HG03565 (cell line): ENCODE measurements around the gene ETV5.
A peak's percentile ranks its signal among the peaks of the same experiment; 100 is the strongest.

Experiments
- ATAC-seq: cut with Tn5 transposase; IDR thresholded peaks from one replicate; pipeline ENCODE4 v1.9.1; 2021; ENCODE audit warnings: mild to moderate bottlenecking, moderate library complexity; ENCODE audit not compliant: unreplicated experiment

ETV5 gene

GRCh38 chr3:186070133-186070532, 38.8 kb downstream of the ETV5 start:
- no peak for ATAC-seq

- no peak for ATAC-seq
Measured at GRCh38 chr3:186069199-186069598, 39.7 kb downstream of the ETV5 start.

DNA sequence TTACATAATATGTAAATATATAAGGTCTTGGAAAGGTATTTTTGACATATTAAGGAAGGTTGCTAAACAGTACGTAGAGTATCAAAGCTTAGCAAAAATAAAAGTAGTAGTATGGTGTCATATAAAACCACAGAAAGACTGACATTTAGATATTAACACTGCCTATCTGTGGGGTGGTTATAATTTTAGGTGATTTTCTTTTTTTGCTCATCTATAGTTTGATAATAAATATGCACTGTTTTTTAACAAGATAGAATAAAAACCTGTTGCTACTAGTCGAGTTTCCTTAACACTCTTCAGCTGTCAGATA, 40.7 kb downstream of the ETV5 start:
- ATAC-seq: no peak

DNA sequence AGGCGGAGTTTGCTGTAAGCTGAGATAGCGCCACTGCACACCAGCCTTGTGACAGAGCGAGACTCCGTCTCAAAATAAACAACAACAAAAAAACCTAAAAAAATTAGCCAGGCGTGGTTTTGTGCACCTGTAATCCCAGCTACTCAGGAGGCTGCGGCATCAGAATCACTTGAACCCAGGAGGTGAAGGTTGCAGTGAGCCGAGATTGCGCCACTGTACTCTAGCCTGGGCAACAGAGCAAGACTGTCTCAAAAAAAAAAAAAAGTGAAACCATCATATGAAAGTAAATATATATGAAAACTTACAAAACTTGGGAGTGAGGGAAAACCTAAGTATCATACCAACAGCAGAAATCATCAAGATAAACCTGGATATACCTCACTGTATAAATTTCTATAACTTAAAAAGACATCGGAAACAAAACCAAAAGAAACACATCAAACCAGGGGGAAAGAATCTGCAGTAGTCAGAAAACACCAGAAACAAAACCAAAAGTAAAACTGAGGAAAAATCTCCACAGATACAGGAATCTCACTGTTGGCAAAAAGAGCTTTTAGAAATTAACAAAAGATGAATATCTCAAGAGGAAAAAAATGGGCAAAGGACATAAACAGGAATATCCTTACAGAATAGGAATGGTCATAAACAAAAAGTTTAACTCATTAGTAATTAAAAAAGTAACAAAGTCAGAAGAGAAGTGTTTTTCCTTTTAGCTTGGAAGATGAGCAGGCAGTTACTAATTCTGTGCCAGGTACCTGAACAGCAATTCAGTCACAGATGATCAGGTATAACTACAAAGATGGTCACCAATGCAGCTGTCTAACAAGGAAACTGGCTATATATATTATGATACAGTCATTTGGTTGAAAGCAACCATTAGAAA, 41.3 kb downstream of the ETV5 start:
- ATAC-seq: no peak

- ATAC-seq: peak; percentile 69
Measured at GRCh38 chr3:186060222-186060621, 48.7 kb downstream of the ETV5 start.

DNA sequence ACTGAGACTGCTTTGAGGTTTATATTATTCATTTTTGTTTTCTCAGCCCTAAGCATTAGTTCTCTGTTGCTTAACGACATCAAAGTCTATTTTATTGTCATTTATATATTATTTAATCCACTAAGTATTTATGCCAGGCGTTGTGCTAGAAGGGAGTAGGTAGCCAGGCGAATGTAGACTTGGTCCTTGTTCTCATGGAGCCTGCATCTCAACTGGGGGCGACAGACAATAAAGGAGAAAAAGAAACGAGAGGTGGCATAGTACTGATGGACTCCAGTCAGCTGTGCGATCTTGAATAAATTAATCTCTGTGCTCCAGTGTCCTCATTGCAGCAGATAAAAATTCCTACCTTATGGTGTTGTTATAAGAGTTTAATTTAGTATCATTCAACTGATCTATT, 49.7 kb downstream of the ETV5 start:
- ATAC-seq: no peak

DNA sequence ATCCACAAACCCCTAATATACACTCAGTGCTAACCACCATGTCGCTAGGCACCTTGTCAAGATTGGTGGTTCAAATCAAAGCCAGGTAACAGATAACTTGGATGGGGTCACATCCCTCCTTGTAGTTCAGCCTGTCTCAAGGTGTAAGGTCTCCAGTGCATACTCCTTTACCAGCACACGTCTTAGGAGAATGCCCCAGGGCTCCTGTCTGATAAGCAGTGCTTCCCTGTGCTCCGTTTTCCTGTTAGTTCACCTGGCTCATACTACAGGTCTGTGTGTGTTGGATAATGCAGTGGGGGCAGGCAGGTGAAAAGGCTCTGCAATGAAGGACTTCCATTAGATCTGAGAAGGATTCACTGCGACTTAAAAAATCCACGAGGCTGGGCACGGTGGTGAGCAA, 50.7 kb downstream of the ETV5 start:
- no peak for ATAC-seq

- no peak for ATAC-seq
Measured at GRCh38 chr3:186057594-186057993, 51.3 kb downstream of the ETV5 start.

DNA sequence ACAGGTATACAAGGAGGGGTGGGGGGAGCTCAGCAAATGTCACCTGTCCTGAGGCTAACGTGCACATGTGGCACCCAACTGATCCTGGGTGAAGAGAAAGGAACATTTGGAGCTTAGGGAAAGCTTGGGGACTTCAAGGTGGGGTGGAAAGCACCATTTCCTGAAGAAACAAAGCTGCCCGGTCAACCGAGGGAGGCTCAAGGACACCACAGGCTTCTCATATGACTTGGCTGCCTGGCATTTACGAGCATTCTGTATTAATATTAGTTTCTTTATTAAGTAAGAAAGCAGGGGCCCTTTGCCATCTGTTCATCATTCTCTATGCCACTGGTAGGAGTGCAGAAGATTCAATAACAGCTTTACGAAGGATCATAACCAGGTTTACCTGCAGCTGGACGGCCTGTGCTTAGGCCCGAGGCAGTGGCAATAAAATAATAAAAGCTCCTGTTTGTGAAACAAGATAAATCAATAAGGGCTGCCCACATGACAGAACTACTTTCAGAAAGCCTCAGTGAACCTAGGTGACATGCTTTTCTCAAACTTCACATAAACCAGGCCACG, 54.0 kb downstream of the ETV5 start:
- ATAC-seq: no peak

GRCh38 chr3:186053954-186054791, 54.7 kb downstream of the ETV5 start:
- no peak for ATAC-seq

DNA sequence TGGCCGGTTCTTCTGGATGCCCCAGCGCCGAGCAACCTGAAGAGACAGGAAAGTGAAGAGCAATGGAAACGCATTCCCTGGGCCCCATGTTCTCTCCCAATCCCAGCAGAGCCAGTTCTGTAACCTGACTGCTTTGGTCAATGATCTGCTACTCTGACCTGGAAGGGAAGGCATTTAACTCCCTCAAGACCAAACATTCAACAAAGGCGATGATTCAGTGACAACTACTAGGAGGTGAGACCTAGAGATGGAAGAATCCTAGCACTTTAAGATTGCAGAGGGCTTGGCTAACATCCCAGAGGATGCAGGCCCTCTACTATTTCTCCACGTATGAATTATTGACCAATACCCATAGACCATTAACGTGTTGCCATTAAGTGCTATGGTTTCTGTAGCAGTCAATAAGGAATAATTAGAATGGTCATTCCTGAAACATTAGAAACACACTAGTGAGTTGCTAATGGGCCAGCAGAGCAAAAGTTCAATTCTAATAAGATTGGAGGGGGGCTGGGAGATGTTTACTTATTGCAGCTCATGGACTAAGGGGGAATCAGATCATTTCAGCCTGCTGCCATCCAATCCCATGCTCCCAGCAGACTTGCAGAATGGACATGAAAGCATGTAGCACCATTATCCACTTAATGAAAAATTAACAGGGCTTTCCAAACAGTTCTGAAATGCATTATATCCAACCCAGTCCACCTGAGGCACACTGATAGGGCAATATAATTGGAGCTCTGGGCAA, 56.6 kb downstream of the ETV5 start:
- no peak for ATAC-seq

GRCh38 chr3:186049001-186049400, 59.9 kb downstream of the ETV5 start:
- no peak for ATAC-seq

- ATAC-seq: no peak
Measured at GRCh38 chr3:186048119-186048518, 60.8 kb downstream of the ETV5 start.

DNA sequence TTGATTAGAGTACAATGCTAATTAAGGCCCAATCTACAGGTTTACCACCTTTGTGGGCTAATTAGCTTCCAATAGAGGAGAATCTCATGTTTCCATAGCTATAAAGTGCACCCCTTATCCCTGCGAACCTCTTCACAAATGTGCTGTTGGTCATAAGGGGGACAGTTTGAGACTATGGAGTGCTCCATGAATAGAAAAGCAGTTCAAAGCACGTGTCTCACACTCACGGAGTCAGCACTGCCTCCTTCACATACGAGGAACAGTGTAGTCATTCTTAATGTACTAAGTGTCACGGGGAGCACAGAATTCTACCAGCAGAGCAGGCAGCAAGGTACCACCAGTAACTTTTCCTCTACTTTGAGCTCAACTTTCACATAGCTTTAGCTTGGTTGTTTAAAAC, 62.1 kb downstream of the ETV5 start:
- ATAC-seq: no peak

DNA sequence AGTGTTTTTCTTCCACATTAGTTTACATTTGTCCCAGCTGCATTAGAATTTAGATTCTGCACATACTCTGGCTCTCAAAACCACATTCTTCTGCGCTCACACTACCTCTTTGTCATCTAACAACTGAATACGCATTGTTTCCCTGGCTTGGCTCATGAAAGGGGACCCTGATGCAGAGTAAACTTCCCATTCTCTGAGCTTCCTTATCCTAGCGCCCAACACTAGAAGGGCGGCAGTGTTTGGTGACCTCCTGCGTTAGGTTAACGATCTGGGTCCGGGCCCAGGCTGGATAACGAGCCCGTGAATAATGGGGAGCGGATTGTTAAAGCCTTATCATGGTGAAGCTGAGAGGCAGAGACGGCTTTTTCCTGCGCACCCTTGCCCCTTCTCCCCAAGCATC, 63.9 kb downstream of the ETV5 start:
- no peak for ATAC-seq

DNA sequence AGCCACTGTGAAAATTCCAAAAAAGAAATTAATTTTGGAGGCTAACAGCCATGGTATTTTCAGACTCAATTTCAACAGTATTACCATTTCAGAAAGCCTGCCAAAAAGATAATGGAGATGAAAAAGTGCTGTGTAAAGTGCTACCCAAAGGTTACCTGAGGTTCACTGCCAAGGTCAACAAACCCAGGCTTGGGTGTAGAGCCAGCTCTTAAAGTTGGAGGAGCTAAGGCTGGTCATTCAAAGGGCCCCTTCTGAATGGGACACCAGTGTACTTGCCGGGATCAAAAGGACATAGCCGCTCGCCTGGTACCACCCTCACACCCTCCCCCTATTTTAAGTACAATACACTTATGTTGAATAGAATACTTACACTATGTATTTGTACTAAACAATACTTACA, 64.5 kb downstream of the ETV5 start:
- ATAC-seq: no peak

- ATAC-seq: no peak
Measured at GRCh38 chr3:186042521-186043202, 66.2 kb downstream of the ETV5 start.

DNA sequence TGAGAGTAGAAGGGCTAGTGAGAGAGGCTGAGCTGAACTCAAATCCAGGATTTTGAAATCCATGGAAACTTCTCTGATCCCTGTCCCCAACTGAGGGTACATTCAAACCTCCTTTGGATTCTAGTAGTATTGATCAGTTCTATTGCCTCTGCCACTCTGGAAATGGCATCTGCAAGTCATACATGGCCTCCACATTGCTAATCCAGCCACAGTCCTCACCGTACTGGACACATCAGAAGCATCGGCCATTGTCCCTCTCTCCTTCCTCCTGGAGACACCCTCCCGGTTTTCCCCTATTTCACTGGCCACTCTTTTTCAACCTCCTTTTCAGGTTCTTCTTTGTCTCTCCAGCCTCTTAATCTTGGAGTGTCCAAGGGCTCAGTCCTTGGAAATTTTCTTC, 66.9 kb downstream of the ETV5 start:
- ATAC-seq: no peak

DNA sequence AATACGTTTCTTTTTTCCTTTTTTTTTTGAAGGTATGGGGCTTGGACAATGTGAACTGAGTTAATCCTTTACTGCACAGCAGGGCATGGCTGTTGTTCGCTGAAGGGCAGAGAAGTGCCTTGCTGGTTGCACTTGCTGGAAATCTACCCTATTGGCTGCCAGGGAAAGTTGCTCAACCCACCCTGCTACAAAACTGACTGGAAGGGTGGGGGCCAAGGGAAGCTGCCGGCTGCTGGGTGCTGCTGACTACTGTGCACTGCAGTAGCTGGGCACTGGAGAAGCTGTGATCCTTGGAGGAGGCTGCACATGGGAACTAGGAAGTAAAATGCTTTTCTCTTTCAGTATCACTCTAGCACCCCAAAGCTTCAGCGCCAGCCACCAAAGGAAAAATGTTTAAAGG, 70.5 kb downstream of the ETV5 start:
- no peak for ATAC-seq

DNA sequence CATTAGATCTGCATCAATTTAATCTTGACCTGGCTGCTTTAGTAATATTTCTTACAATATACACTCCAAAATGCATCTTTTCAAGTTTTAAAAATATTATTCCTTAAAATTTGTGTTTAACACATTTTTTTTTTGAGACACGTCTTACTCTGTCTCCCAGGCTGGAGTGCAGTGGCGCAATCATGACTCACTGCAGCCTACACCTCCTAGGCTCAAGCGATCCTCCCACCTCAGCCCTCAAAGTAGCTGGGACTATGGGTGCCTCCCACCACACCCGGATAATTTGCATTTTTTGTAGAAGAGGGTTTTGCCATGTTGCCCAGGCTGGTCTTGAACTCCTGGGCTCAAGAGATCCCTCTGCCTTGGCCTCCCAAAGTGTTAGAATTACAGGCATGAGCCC, 73.6 kb downstream of the ETV5 start:
- no peak for ATAC-seq

- no peak for ATAC-seq
Measured at GRCh38 chr3:186032321-186032720, 76.6 kb downstream of the ETV5 start.
